GM18526 (cell line): Measurements from ENCODE around the gene DMD.

Source experiments
- POLR2A ChIP-seq: IDR thresholded peaks from 3 replicates; pipeline ENCODE4 v1.6.1; 2011; ENCODE audit not compliant: insufficient read length; ENCODE audit errors: extremely low read depth

DMD gene

DNA sequence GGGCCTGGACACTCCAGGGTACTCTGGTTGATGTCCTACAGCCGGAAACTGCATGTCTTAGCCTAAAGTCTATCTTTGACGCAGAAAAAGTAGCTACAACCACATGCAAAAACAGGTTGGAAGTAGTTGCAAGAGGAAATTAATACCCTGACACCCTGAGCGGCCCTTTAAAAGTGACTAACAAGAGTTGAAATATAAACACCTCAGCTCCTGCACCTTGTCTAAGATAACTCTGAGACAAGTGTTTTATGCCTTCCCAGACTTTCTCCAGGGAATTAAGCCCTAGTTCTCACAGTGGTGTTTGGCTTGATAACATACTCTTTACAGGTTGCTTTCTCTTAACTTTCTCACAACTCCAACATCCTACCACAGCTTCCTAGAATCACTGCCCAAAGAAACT is 943.1 kb downstream of the DMD start:
- TF ChIP-seq POLR2A = no peak

DNA sequence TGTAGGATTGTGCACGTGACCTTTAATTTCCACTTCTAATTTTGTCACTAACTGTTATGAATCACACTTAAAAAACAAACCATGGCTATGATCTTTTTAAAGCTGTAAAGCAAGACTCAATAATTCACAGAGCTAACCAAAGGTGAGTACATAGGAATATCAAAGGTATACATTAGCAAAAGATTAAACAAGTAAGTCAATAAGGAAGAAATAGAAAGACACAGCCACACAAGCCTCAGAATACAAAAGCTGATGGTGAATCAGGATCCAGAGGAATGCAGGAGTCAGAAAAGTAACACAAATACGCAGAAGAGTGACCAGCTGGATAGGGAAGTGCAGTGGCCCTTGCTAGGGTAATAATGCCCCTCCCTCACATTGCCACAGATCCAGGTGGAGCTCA is 943.6 kb downstream of the DMD start:
- no peak for TF ChIP-seq POLR2A

DNA sequence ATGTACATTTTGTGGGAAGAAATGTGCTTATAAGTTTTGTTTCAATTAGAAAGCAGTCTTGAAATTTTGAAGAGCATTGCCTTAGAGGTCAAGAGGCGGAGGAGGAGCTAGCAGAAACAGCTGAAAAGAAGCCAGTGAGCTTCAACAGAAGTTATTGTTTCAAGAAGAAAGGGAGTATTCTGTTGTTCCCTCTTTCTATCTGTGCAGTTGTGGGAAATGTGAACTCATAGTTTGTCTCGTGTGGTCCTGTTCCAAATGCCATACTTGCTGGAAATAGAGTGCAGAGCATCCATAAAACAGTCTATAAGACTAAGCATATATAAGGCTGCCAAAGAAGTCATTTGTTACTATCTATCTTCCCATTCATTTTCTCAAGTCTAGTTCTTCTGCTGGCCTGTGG is 1015.7 kb downstream of the DMD start:
- no peak for TF ChIP-seq POLR2A

DNA sequence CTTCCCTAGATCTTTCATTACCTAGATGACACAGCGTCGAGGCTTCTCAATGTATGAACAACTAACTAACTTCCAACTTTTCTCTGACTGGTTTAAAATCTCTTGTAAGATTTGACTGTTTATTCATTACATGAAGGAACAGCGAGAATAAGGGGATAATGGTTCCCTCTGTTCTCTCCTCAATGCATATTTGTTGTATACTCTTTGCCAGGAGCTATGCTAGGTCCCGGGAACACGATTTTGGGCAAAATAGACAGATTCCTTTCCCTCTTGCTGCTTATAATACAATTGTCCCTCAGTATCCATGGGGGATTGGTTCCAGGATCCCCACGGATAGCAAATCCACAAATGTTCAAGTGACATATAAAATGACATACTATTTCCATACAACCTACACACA is 1020.0 kb downstream of the DMD start:
- no peak for TF ChIP-seq POLR2A

DNA sequence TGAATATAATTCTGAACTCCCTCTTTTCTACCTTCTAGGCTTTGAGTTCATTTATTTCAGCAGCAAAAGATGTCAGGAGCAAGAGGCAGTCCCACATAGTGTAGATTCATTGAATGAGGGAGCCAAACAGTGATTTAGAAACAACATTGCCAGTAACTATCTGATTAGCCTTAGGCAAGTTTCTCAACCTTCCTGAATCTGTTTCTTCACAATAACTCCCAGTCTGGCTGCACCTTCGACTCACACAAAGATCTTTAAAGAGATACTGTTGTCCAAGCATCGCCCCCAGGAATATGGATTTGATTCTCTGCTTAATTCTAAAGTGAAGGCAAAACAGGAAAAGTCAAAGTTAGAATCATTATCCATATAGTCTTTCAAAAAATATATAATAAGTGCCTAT is 1026.2 kb downstream of the DMD start:
- TF ChIP-seq POLR2A = no peak

DNA sequence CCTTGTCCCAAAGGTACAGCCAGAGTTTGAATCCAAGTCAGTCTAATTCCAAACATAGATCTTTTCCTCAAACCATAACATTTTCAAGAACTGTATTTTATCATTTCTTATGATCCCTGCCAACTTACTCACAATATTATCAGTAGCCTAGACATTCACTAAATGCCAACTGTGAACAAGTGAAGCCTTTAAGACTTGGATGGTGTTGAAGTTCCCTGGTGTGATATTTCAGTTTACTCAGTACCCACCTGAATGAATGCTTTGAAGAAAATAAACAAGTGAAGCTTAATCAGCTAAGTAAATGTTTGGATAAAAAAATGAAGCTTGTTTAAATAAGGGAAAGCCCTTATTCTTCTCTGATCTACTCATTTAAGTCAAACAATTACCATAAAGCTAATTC is 1028.3 kb downstream of the DMD start:
- no peak for TF ChIP-seq POLR2A

DNA sequence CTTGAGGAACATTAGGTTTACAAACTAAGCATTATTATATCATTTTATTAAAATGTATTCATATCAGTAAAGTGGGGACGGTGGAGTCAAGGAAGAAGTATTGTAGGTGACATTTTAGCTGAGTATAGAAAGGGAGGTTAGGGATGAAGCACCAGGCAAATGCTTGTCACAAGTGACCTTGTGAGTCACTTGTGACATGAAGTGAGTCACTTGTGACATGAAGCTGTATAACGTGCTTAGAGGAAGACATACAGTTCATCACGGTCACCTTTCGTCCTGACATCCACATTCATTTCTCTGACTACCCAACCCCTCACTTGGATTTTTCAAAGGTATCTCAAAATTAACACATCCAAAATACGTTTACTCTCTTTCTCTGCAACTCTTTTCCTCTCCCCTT is 1034.8 kb downstream of the DMD start:
- no peak for TF ChIP-seq POLR2A

DNA sequence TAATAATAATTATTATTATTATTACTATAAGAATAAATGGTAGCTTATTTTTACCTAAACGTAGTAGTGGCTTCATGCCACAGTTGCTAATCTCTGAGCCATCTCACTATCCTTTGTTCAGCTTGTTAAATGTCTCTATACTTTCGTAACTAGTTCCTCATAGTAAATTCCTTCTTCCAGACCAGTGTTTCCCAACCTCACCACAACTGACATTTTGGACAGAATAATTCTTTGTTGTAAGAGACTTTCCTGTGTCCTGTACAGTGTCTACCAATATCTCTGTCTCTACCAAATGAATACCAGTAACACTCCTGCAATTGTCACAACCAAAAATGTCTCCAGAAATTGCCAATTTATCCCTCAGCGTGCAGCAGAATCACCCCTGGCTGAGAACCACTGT is 1040.9 kb downstream of the DMD start:
- TF ChIP-seq POLR2A = no peak

DNA sequence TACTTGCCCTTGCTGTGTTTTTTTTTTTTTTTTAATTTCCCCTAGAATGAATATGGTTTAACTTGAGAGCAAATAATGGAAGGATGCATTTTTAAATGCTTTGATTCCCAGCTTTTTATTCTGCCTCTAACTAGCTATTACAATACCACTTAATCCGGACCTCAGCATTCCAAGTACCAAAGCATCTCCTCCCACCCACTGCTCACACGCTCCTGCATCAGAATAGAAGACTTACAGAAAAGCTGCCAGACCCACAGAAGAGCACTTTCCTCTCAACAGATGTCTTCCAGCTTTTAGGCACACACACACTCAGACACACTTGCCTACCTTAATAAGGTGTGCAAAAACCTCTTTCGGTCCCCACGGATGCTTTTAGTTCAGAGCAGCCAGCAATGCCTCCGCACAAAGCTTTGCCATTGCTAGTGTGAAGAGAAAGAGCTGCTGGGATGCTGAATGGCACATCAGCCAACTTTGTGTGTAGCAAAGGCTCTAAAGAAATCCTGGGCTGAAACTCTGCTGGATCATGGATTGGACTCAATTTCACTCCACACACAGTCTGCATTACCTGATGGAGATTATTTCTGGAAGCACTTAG is 1056.2 kb downstream of the DMD start:
- TF ChIP-seq POLR2A = no peak

DNA sequence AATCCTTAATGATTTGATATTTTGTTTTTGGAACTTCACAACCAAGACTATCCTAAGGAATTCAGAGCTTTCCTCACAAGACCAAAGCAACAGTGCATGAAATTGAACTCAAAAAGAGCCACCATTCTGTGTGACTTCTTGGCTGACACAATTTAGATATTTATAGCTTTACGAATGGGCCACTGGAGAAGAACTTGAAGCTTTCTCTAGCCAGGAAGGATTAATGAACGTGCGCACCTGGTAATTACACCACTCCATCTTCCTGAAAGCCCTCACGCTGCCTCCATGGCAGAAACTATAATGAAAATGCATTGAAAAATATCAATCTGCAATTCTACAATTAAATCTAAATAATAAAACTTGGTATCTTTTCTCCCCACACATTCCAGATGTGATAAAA is 1057.8 kb downstream of the DMD start:
- TF ChIP-seq POLR2A = no peak

DNA sequence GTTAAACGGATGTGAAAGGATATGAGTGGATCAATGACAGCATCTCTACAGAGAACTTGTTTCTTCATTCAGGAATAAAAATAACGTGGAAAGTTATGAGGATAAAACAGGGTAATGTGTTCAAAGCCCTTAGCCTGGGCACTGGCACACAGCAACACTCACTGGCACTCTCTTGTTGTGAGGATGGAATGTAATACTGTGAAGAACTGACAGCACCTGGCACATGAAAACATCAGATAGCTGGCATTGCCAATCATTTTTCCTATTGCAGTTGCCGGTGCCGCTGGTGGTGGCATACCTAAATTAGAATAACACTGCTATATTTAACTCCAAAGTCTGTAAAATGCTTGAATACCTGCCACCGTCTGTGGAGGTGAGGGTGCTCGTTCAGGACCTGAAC is 1061.2 kb downstream of the DMD start:
- no peak for TF ChIP-seq POLR2A

DNA sequence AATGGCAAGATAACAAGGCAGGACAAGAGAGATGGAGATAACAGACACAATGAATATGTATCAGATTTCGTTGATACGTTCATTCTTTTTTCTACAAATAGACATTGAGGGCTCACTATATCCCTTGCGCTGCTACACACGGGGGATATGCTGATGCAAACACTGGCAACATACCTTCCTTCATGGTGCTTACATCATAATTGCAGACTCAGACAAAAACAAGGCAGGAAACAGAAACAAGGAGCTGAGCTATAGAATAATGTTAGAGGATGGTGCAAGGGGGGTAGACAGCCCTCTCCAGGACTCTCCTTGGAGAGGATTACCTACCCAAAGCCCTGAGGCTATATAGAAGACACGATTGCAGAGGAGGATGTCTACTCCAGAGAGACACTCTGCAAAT is 1069.5 kb downstream of the DMD start:
- no peak for TF ChIP-seq POLR2A

DNA sequence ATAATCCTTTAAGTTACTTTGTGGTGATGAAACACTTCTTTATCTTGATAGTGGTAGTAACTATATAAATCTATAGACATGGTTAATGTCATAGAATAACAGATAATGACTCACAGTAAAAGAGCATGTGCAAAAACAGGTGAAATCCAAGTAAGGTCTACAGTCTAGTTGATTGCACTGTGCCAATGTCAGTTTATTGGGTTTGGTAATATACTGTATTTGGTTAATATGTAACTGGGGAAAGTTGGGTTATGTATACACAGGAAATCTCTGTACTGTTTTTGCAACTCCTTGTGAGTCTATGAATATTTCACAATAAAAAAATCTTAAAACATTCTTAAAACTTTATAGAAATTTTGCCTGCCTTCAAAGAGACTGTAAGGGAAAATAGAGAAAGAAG is 1071.9 kb downstream of the DMD start:
- TF ChIP-seq POLR2A = no peak

DNA sequence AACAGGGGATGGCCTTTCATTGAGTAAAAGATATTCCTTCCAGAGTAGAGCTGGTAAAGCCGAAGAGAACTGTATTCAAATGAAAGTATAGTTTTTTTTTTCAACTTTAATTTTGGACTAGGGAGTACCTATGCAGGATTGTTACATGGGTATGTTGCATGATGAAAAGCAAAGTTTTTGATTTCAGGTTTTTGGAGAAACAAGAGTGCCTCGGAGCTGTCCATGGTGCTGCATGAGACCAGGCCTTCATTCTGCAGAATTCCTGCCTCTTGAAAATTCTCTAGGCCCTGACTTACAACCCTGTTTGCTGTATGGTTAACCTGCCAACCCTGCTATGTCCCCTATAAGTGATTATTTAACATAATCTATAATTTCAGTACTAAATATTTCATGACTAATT is 1073.8 kb downstream of the DMD start:
- TF ChIP-seq POLR2A = no peak

DNA sequence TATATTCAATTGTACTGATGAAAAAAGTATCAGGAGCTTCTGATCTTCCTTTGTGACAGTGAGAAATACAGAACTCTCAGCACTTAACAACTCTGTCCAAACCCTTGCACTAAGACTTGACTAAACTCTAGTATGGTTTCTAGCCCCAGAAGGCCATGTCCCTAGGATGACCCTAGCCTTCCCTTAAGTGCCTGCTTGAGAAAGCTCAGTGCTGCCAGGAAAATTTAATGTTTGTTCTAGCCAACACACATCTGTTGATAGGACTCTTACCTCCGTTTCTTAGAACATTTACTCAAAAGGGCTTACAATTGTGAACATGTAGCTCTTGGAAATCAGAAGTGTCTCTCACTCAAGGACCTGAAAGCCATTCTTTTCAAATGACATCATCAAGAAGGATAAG is 1084.4 kb downstream of the DMD start:
- TF ChIP-seq POLR2A = no peak

DNA sequence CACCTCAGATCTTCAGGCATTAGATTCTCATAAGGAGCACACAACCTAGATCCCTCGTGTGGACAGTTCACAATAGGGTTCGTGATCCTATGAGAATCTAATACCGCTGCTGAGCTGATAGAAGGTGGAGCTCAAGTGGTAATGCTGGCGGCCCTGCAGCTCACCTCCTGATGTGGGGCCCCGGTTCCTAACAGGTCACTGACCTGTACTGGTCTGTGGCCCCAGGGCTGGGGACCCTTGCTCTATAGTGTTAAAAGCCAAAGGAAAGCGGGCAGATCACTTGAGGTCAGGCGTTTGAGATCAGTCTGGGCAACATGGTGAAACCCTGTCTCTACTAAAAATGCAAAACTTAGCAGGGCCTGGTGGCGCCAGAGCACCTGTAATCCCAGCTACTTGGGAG is 1092.5 kb downstream of the DMD start:
- TF ChIP-seq POLR2A = no peak

DNA sequence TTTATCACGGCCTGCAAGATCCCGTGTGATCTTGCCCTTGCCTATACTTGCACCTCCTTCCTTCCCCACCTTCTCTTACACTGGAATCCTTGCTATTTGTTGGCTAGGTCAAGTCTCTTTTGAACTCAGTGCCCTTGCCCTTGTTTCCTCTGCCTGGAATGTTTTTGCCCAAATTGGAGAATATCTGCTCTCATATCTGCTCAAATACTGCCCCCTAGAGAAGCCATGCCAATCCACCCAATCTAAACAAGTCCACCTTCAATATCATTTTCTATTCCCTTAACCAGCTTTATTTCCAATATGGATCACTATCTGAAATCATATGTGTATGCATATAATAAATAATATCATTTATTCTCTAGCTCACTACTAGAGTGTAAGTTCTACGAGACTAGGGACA is 1095.3 kb downstream of the DMD start:
- TF ChIP-seq POLR2A = no peak

DNA sequence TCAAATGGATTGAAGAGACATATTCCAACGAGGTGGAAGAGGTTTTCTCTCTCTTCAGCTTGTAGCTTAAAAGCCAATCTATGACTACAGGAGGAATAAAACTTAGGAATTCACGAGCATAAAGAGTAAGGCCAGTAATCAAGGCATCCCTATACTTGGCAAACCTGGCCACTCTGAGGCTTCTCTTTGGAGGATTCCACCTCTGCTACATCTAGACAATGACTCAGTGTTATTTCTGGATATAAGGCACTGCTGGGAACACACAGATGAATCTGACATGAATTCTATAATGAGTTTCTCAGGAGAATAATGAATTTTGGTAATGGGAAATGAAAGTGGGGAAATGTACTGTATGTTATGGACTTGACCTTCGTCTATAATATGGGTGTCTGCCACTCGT is 1123.7 kb downstream of the DMD start:
- TF ChIP-seq POLR2A = no peak
